ENCODE results near the gene BTBD9.

The BTBD9 gene

DNA sequence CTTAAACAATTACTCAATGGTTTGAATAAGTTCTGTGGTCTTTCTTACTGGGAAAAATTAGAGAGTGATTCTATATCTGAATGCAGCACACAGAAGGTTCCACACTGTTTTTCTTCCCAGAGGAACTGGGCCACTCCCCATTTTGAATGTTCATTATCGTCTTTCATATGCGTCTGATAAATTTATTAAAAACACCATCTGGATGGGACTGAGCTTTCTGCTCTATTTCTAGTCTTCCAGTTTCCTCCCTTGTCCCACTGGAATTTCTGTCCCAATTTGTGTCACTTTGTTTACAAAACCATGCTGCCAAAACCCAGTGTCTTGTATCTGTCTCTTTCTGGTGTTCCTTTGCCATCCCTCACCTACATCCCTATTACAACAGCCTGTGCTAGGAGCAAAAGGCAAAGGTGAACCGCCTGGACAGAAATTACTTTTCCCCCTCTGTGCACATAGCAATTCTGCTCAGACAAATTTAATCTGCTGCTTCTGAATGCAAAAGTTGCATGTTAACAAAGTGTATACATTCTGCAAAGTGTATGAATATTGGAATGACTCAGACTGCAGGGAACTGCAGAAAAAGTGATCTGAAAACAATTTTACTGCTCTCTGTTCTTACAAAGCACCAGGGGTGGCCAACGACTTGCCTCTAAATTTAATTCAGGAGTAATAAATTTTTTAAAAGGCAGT lies 333.6 kb downstream of the BTBD9 start:
- no peak overlapping the region for H3K4me3 ChIP-seq (ENCODE audit: low read length)
- no peak for DNase-seq (ENCODE audit: low read depth)
- no peak for TF ChIP-seq CTCF (conservative IDR thresholded peaks at IDR 0.05; ENCODE audit: low read depth, low read length)

GRCh38 chr6:38302838-38303237 lies 336.9 kb downstream of the BTBD9 start:
- no peak for DNase-seq (ENCODE audit: low read depth)
- H3K4me3 ChIP-seq (ENCODE audit: low read length) = no peak overlapping the region
- TF ChIP-seq CTCF (conservative IDR thresholded peaks at IDR 0.05; ENCODE audit: low read depth, low read length) = no peak

- no peak for TF ChIP-seq CTCF (conservative IDR thresholded peaks at IDR 0.05; ENCODE audit: low read depth, low read length)
- H3K4me3 ChIP-seq (ENCODE audit: low read length) = no peak overlapping the region
- no peak for DNase-seq (ENCODE audit: low read depth)
These were observed 337.6 kb downstream of the BTBD9 start for GRCh38 chr6:38302081-38302480.

GRCh38 chr6:38290133-38290799 lies 349.5 kb downstream of the BTBD9 start:
- no peak overlapping the region for H3K4me3 ChIP-seq (ENCODE audit: low read length)
- no peak for DNase-seq (ENCODE audit: low read depth)
- no peak for TF ChIP-seq CTCF (conservative IDR thresholded peaks at IDR 0.05; ENCODE audit: low read depth, low read length)

DNA sequence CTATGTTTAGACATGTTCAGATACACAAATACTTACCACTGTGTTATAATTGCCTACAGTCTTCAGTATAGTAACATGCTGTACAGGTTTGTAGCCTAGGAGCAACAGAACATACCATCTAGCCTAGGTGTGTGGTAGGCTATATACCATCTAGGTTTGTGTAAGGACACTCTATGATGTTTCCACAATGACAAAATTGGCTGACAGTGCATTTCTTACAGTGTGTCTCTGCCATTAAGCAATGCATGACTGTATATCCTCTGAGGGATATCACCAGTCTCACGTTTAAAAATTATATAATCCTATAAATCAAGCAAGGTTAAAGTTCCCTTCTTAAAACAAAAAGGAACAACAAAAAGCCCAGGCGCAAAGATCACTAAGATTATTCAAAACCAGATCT lies 352.2 kb downstream of the BTBD9 start:
- DNase-seq (ENCODE audit: low read depth) = no peak
- H3K4me3 ChIP-seq (ENCODE audit: low read length) = no peak overlapping the region
- no peak for TF ChIP-seq CTCF (conservative IDR thresholded peaks at IDR 0.05; ENCODE audit: low read depth, low read length)

GRCh38 chr6:38284802-38285394 lies 354.8 kb downstream of the BTBD9 start:
- DNase-seq (ENCODE audit: low read depth) = no peak
- H3K4me3 ChIP-seq (ENCODE audit: low read length) = no peak overlapping the region
- TF ChIP-seq CTCF (conservative IDR thresholded peaks at IDR 0.05; ENCODE audit: low read depth, low read length) = no peak

Data from retinal pigment epithelial cell (primary cell).